Measurements from ENCODE around the gene CRYM. TPM values are rescaled to one million over a fixed set of nuclear protein-coding genes. Genes with fewer than 3 reads are reported as not detected.

The CRYM gene
- total RNA-seq, 4 donors from 2014 or later = 0.81 TPM; not detected in 3

DNA sequence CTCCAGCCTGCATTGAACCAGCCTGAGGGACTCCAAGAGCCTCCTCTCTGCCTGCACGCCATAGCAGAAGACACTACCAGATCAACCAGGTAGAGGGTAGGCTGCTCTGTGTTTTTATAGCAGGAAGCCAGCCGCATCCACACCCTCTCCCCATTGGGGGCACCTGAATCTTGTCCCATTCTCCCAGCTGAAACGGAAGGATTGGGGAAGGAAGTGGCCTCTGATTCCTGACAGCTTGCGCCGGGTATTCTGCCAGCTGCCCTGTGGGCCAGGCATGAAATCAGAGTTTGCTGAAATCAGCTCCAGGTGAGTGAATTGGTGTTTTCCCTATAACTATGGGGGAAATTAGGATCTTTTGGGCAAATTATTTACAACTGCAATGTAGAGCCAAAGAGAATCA, 66.6 kb downstream of the CRYM start, which contains the start of gene ZP2:
Gene ZP2 (minus strand): TSS at position 89 of the 400 bp plus-strand sequence. CDS start 27 bp downstream, at position 62.
- Histone ChIP-seq H3K27me3 (no peaks in the 10 kb centered on the region), H3K4me3 (replicated peaks in 1 of 3) (no peak within 1 kb of the TSS), H3K36me3 (no peaks in the 10 kb centered on the region), H3K27ac (no peak within 1 kb of the TSS), H3K4me1 (no peaks in the 10 kb centered on the region), H3K9me3 (no peaks in the 10 kb centered on the region)
- no peak for TF ChIP-seq POLR2A (IDR thresholded peaks at IDR 0.05)
- TF ChIP-seq, protein P1, sequence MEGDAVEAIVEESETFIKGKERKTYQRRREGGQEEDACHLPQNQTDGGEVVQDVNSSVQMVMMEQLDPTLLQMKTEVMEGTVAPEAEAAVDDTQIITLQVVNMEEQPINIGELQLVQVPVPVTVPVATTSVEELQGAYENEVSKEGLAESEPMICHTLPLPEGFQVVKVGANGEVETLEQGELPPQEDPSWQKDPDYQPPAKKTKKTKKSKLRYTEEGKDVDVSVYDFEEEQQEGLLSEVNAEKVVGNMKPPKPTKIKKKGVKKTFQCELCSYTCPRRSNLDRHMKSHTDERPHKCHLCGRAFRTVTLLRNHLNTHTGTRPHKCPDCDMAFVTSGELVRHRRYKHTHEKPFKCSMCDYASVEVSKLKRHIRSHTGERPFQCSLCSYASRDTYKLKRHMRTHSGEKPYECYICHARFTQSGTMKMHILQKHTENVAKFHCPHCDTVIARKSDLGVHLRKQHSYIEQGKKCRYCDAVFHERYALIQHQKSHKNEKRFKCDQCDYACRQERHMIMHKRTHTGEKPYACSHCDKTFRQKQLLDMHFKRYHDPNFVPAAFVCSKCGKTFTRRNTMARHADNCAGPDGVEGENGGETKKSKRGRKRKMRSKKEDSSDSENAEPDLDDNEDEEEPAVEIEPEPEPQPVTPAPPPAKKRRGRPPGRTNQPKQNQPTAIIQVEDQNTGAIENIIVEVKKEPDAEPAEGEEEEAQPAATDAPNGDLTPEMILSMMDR (IDR thresholded peaks at IDR 0.05) = no peak
- 78 to 81% methylated on average over 5 of the region's 5 CpGs for WGBS, 2 donors
- no peak for DNase-seq
- intact Hi-C loops (cut with DNase I) = no loop called here

Other genes with a start within 250 kb of the CRYM start
- under 1 TPM in 1 of 4 donors, not detected in 3; 0.15 TPM for gene DNAH3, start 127.4 kb downstream of the CRYM start, total RNA-seq
- 10 to 100 TPM; 23.0 to 84.0 (median 68.2) TPM for gene LDAF1, start 119.6 kb downstream of the CRYM start, total RNA-seq
- gene ZP2, start 66.7 kb downstream of the CRYM start, total RNA-seq = under 1 TPM in 1 of 4 donors, not detected in 3; 0.63 TPM
- not detected for gene ANKS4B, start 44.6 kb downstream of the CRYM start, total RNA-seq